Measurements from ENCODE around the gene WDR27.

DNA sequence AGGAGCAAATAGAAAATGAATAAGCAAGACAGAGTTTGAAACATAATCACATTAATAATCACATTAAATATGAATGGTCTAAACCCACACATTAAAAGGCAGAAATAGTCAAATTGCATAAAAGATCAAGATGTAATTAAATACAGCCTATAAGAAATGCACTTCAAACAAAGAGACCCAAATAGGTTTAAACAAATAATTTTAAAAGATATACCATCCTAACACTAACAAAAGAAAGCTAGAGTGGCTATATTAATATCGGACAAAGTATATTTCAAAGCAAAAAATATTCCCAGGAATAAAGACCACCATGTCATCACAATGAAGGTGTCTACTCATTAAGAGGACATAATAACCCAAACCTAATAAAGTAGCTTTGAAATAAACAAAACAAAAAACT is 140.2 kb downstream of the WDR27 start:
- TF ChIP-seq, protein P1, sequence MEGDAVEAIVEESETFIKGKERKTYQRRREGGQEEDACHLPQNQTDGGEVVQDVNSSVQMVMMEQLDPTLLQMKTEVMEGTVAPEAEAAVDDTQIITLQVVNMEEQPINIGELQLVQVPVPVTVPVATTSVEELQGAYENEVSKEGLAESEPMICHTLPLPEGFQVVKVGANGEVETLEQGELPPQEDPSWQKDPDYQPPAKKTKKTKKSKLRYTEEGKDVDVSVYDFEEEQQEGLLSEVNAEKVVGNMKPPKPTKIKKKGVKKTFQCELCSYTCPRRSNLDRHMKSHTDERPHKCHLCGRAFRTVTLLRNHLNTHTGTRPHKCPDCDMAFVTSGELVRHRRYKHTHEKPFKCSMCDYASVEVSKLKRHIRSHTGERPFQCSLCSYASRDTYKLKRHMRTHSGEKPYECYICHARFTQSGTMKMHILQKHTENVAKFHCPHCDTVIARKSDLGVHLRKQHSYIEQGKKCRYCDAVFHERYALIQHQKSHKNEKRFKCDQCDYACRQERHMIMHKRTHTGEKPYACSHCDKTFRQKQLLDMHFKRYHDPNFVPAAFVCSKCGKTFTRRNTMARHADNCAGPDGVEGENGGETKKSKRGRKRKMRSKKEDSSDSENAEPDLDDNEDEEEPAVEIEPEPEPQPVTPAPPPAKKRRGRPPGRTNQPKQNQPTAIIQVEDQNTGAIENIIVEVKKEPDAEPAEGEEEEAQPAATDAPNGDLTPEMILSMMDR (IDR thresholded peaks at IDR 0.05), result no peak
- TF ChIP-seq POLR2A (IDR thresholded peaks at IDR 0.05), result no peak
- TF ChIP-seq POLR2AphosphoS5 (IDR thresholded peaks at IDR 0.05), result no peak

Data from prostate gland (tissue), 2 donors.